K562 (cell line): ENCODE measurements around the gene DCAF4. TPM values are rescaled to one million over a fixed set of nuclear protein-coding genes. Genes with fewer than 3 reads are reported as not detected.

Experiments used
- CHD2 ChIP-seq: IDR thresholded peaks from 2 replicates; pipeline ENCODE4 v1.6.1; 2011; ENCODE audit warnings: low read depth, low read length
- ID3 ChIP-seq, 2 experiments: fragments of 250-450 bp in 1 of 2; fragments of 450-650 bp in 1 of 2; sonication (Bioruptor Pico) in 1 of 2; IDR thresholded peaks; 2 replicates each; pipeline versions ENCODE4 v1.6.1 to v1.8.0; 2016 to 2021; ENCODE audit warnings: mild to moderate bottlenecking in 2 of 2, moderate library complexity in 2 of 2, missing compliant biosample characterization in 1 of 2, missing genetic modification characterization in 1 of 2
- KDM4B ChIP-seq, 2 experiments: fragments of 450-650 bp in 1 of 2; sonication (generic) in 1 of 2; IDR thresholded peaks; 2 replicates each; pipeline ENCODE4 v1.6.1; 2016 to 2017; ENCODE audit warnings: borderline replicate concordance in 2 of 2, antibody characterized with exemption in 1 of 2, low read depth in 1 of 2, mild to moderate bottlenecking in 1 of 2
- NKRF ChIP-seq: fragments of 450-650 bp; IDR thresholded peaks from 2 replicates; pipeline ENCODE4 v1.6.1; 2016; ENCODE audit warnings: borderline replicate concordance
- RNF2 ChIP-seq: sonication (generic); IDR thresholded peaks from 2 replicates; pipeline ENCODE4 v1.6.1; 2016
- SRSF7 ChIP-seq: fragments of 200-400 bp; formaldehyde crosslinking; optimal IDR thresholded peaks from 2 replicates; pipeline ENCODE3; 2017; ENCODE audit warnings: mild to moderate bottlenecking, low read depth, low read length
- STAT5B ChIP-seq: fragments of 250-450 bp; sonication (Bioruptor Pico); IDR thresholded peaks from 2 replicates; pipeline ENCODE4 v1.8.0; 2021; ENCODE audit warnings: mild to moderate bottlenecking, inconsistent platforms
- ZBTB40 ChIP-seq, 2 experiments: fragments of 450-650 bp in 1 of 2; sonication (generic) in 1 of 2; formaldehyde crosslinking in 1 of 2; IDR thresholded peaks; 2 replicates each; pipeline versions ENCODE4 v1.7.1 to v1.9.0; 2016 to 2022; ENCODE audit warnings: inconsistent platforms in 1 of 2, mild to moderate bottlenecking in 1 of 2, missing genetic modification reagents in 1 of 2
- ZNF224 ChIP-seq: sonication (generic); formaldehyde crosslinking; IDR thresholded peaks from 2 replicates; pipeline ENCODE4 v1.8.0; 2022; ENCODE audit warnings: mild to moderate bottlenecking, missing genetic modification reagents
- ZNF311 ChIP-seq: fragments of 250-450 bp; sonication (Bioruptor Pico); IDR thresholded peaks from 2 replicates; pipeline ENCODE4 v1.4.0; 2020; ENCODE audit warnings: mild to moderate bottlenecking, moderate library complexity
- ZNF77 ChIP-seq: fragments of 250-450 bp; sonication (Bioruptor Pico); IDR thresholded peaks from 2 replicates; pipeline ENCODE4 v1.5.0; 2020
- polyA plus RNA-seq, 8 experiments: library from polyadenylated mRNA; depleted of rRNA in 4 of 8; stranded (reverse) in 5 of 8; unstranded in 3 of 8; fragments of >200 nt; fragmentation: Nextera tagmentation in 2 of 8; fragmentation: Illumina TruSeq in 1 of 8; extraction: Ambion mirVana in 2 of 8; extraction: Trizol in 1 of 8; gene quantifications; 2 replicates each; pipeline versions ENCODE4 v1.2.1 to v1.2.3, GENCODE V29; 2011 to 2014; ENCODE audit warnings: inconsistent platforms in 1 of 8, missing spikeins in 1 of 8
- total RNA-seq, 7 experiments: library from RNA; depleted of rRNA in 6 of 7; stranded (reverse); fragments of >200 nt in 6 of 7; fragmentation: Illumina TruSeq in 2 of 7; extraction: Trizol in 2 of 7; gene quantifications; 2 replicates each; pipeline versions ENCODE4 v1.2.1 to v1.2.3, GENCODE V29; 2011 to 2021; ENCODE audit warnings: low replicate concordance in 1 of 7
- TF ChIP-seq, protein P1 (sequence below): fragments of 200-800 bp; sonication (Bioruptor generic); IDR thresholded peaks from 2 replicates; pipeline ENCODE4 v1.6.1; 2017; ENCODE audit warnings: missing genetic modification characterization, missing compliant biosample characterization
- TF ChIP-seq, protein P2 (sequence below): sonication (generic); formaldehyde crosslinking; IDR thresholded peaks from 2 replicates; pipeline ENCODE4 v1.9.0; 2022; ENCODE audit warnings: mild to moderate bottlenecking, missing genetic modification reagents

Gene DCAF4
- total and polyA plus RNA-seq, 9 of the 15 experiments (the other 6 are each of a cell fraction or from before 2014, with no cell fraction given): 2.7 to 49.2 (median 22.9) TPM

DNA sequence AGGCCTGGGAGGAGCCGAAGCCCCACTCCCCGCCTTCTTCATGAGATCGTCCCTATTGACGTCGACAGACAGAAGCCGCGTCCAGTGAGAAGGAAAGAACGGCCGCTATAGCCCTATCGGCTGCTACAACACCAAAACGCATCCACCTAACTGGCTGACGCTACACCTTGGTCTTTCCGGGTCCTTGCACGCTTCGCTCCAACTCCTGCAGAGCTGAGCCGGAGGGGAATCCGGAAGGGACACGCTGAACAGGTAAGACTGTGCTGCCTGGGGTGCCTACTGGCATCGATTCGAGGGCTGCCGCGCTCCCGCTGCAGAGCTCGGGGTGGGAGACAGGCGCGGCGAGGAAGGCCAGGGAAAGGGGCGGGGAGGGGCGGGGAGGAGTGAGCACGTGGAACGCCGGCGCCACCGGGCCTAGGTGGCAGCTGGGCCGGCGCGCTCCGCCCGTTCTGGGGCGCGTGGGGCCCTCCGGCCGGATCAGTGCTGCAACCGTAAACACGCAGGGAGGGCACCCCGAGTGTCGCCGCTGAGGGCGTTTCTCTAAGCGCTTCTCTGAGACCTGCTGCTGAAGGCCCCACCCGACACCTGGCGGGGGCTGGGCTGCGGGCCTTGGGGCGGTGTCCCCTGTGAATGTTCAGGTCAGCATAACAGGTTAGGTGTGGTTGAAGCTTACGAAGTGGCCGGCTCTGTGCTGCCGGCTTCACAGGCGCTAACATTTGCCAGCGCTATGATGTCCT is at the start of gene DCAF4 (continued):
- no peak; a peak in 1 of 4 replicates for TF ChIP-seq KDM4B (IDR thresholded peaks at IDR 0.05; ENCODE audit: borderline replicate concordance in 2 of 2, low read depth in 1 of 2)
- no peak for TF ChIP-seq SRSF7
- TF ChIP-seq NKRF: peak; percentile 99
- TF ChIP-seq CHD2: peak; percentile 67
- no peak for TF ChIP-seq ZNF77 (CRISPR knock-in tag)
- no peak for TF ChIP-seq STAT5B (CRISPR knock-in tag)
- TF ChIP-seq, protein P1, sequence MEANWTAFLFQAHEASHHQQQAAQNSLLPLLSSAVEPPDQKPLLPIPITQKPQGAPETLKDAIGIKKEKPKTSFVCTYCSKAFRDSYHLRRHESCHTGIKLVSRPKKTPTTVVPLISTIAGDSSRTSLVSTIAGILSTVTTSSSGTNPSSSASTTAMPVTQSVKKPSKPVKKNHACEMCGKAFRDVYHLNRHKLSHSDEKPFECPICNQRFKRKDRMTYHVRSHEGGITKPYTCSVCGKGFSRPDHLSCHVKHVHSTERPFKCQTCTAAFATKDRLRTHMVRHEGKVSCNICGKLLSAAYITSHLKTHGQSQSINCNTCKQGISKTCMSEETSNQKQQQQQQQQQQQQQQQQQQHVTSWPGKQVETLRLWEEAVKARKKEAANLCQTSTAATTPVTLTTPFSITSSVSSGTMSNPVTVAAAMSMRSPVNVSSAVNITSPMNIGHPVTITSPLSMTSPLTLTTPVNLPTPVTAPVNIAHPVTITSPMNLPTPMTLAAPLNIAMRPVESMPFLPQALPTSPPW: peak; percentile 60
- TF ChIP-seq ID3 (CRISPR knock-in tag; IDR thresholded peaks at IDR 0.05): no peak
- TF ChIP-seq ID3 (tag; IDR thresholded peaks at IDR 0.05): no peak
- peak; percentile 50; the same call in 1 of the 2 replicates for TF ChIP-seq ZBTB40 (IDR thresholded peaks at IDR 0.05)
- no peak for TF ChIP-seq ZBTB40 (CRISPR knock-in tag; IDR thresholded peaks at IDR 0.05)
- no peak for TF ChIP-seq ZNF224
- TF ChIP-seq RNF2: no peak
- TF ChIP-seq, protein P2, sequence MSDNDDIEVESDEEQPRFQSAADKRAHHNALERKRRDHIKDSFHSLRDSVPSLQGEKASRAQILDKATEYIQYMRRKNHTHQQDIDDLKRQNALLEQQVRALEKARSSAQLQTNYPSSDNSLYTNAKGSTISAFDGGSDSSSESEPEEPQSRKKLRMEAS (CRISPR knock-in tag): peak; percentile 87
- no peak for TF ChIP-seq ZNF311 (CRISPR knock-in tag)
